Measurements from ENCODE around the gene CLCN3. TPM values are rescaled to one million over a fixed set of nuclear protein-coding genes. Genes with fewer than 3 reads are reported as not detected.
A peak's percentile ranks its signal among the peaks of the same experiment; 100 is the strongest.

CLCN3 gene
- total and polyA plus RNA-seq, 2 of the 13 experiments (the other 11 are each of a cell fraction or from before 2014, with no cell fraction given), result 13.6 to 23.7 TPM

- TF ChIP-seq, protein P1, sequence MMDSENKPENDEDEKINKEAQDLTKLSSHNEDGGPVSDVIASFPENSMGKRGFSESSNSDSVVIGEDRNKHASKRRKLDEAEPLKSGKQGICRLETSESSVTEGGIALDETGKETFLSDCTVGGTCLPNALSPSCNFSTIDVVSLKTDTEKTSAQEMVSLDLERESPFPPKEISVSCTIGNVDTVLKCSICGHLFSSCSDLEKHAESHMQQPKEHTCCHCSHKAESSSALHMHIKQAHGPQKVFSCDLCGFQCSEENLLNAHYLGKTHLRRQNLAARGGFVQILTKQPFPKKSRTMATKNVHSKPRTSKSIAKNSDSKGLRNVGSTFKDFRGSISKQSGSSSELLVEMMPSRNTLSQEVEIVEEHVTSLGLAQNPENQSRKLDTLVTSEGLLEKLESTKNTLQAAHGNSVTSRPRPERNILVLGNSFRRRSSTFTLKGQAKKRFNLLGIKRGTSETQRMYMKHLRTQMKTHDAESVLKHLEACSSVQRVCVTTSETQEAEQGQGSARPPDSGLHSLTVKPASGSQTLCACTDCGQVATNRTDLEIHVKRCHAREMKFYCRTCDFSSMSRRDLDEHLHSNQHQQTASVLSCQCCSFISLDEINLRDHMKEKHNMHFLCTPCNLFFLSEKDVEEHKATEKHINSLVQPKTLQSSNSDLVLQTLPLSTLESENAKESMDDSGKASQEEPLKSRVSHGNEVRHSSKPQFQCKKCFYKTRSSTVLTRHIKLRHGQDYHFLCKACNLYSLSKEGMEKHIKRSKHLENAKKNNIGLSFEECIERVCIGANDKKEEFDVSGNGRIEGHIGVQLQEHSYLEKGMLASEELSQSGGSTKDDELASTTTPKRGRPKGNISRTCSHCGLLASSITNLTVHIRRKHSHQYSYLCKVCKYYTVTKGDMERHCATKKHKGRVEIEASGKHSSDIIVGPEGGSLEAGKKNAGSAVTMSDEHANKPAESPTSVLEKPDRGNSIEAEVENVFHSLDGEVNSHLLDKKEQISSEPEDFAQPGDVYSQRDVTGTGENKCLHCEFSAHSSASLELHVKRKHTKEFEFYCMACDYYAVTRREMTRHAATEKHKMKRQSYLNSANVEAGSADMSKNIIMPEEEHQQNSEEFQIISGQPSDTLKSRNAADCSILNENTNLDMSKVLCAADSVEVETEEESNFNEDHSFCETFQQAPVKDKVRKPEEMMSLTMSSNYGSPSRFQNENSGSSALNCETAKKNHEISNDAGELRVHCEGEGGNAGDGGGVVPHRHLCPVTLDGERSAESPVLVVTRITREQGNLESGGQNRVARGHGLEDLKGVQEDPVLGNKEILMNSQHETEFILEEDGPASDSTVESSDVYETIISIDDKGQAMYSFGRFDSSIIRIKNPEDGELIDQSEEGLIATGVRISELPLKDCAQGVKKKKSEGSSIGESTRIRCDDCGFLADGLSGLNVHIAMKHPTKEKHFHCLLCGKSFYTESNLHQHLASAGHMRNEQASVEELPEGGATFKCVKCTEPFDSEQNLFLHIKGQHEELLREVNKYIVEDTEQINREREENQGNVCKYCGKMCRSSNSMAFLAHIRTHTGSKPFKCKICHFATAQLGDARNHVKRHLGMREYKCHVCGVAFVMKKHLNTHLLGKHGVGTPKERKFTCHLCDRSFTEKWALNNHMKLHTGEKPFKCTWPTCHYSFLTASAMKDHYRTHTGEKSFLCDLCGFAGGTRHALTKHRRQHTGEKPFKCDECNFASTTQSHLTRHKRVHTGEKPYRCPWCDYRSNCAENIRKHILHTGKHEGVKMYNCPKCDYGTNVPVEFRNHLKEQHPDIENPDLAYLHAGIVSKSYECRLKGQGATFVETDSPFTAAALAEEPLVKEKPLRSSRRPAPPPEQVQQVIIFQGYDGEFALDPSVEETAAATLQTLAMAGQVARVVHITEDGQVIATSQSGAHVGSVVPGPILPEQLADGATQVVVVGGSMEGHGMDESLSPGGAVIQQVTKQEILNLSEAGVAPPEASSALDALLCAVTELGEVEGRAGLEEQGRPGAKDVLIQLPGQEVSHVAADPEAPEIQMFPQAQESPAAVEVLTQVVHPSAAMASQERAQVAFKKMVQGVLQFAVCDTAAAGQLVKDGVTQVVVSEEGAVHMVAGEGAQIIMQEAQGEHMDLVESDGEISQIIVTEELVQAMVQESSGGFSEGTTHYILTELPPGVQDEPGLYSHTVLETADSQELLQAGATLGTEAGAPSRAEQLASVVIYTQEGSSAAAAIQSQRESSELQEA (CRISPR knock-in tag; IDR thresholded peaks at IDR 0.05; ENCODE audit: not compliant biosample characterization), result peak; percentile 41
- TF ChIP-seq ZNF124 (CRISPR knock-in tag; IDR thresholded peaks at IDR 0.05) (peak; percentile 37; the same call in 1 of the 2 replicates), EP300 (IDR thresholded peaks at IDR 0.05; ENCODE audit: low read depth in 2 of 2, low read length in 2 of 2) (no peak), EP300 (CRISPR knock-in tag; IDR thresholded peaks at IDR 0.05; ENCODE audit: borderline replicate concordance) (no peak), ZNF430 (CRISPR knock-in tag; IDR thresholded peaks at IDR 0.05) (no peak), SIN3A (IDR thresholded peaks at IDR 0.05; ENCODE audit: borderline replicate concordance, low read depth, low read length) (peak; percentile 81), MTA3 (CRISPR knock-in tag; IDR thresholded peaks at IDR 0.05) (no peak), MTERF4 (CRISPR knock-in tag; IDR thresholded peaks at IDR 0.05) (peak; percentile 84), RBAK (CRISPR knock-in tag; IDR thresholded peaks at IDR 0.05) (no peak), ASH2L (IDR thresholded peaks at IDR 0.05; ENCODE audit: insufficient read length, low read depth, low read length) (peak; percentile 95), MEIS2 (CRISPR knock-in tag; IDR thresholded peaks at IDR 0.05) (0 out of 2 replicates have a peak, but pooled peaks have one; percentile 19)
- TF ChIP-seq, protein P2, sequence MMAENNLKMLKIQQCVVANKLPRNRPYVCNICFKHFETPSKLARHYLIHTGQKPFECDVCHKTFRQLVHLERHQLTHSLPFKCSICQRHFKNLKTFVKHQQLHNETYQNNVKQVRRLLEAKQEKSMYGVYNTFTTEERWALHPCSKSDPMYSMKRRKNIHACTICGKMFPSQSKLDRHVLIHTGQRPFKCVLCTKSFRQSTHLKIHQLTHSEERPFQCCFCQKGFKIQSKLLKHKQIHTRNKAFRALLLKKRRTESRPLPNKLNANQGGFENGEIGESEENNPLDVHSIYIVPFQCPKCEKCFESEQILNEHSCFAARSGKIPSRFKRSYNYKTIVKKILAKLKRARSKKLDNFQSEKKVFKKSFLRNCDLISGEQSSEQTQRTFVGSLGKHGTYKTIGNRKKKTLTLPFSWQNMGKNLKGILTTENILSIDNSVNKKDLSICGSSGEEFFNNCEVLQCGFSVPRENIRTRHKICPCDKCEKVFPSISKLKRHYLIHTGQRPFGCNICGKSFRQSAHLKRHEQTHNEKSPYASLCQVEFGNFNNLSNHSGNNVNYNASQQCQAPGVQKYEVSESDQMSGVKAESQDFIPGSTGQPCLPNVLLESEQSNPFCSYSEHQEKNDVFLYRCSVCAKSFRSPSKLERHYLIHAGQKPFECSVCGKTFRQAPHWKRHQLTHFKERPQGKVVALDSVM (CRISPR knock-in tag; IDR thresholded peaks at IDR 0.05), result 0 out of 2 replicates have a peak, but pooled peaks have one; percentile 34
- TF ChIP-seq, protein P3, sequence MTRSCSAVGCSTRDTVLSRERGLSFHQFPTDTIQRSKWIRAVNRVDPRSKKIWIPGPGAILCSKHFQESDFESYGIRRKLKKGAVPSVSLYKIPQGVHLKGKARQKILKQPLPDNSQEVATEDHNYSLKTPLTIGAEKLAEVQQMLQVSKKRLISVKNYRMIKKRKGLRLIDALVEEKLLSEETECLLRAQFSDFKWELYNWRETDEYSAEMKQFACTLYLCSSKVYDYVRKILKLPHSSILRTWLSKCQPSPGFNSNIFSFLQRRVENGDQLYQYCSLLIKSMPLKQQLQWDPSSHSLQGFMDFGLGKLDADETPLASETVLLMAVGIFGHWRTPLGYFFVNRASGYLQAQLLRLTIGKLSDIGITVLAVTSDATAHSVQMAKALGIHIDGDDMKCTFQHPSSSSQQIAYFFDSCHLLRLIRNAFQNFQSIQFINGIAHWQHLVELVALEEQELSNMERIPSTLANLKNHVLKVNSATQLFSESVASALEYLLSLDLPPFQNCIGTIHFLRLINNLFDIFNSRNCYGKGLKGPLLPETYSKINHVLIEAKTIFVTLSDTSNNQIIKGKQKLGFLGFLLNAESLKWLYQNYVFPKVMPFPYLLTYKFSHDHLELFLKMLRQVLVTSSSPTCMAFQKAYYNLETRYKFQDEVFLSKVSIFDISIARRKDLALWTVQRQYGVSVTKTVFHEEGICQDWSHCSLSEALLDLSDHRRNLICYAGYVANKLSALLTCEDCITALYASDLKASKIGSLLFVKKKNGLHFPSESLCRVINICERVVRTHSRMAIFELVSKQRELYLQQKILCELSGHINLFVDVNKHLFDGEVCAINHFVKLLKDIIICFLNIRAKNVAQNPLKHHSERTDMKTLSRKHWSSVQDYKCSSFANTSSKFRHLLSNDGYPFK (CRISPR knock-in tag; IDR thresholded peaks at IDR 0.05; ENCODE audit: borderline replicate concordance), result peak; percentile 54; the same call in 1 of the 2 replicates
Measured at GRCh38 chr4:169611991-169612870, 8.1 kb upstream of the CLCN3 start, which contains the start of gene NEK1 (continued).

Measured in HepG2 (cell line).